Subcutaneous adipose tissue (tissue), 4 donors: ENCODE measurements around the gene NFATC1. TPM values are rescaled to one million over a fixed set of nuclear protein-coding genes. Genes with fewer than 3 reads are reported as not detected.

Experiments
- total RNA-seq, 4 donors: library from RNA; depleted of rRNA; stranded (reverse); fragments of >200 nt; gene quantifications; one replicate each; pipeline ENCODE4 v1.1.0, GENCODE V29; 2016
- TF ChIP-seq, protein P1 (sequence below): fragments of 450-650 bp; IDR thresholded peaks from one replicate; pipeline ENCODE4 v1.5.1; 2016; ENCODE audit warnings: low read depth, mild to moderate bottlenecking, control low read depth, antibody characterized with exemption, moderate library complexity

NFATC1 gene
- total RNA-seq, 4 donors from 2014 or later, result 9.8 to 17.2 (median 11.5) TPM

- TF ChIP-seq, protein P1, sequence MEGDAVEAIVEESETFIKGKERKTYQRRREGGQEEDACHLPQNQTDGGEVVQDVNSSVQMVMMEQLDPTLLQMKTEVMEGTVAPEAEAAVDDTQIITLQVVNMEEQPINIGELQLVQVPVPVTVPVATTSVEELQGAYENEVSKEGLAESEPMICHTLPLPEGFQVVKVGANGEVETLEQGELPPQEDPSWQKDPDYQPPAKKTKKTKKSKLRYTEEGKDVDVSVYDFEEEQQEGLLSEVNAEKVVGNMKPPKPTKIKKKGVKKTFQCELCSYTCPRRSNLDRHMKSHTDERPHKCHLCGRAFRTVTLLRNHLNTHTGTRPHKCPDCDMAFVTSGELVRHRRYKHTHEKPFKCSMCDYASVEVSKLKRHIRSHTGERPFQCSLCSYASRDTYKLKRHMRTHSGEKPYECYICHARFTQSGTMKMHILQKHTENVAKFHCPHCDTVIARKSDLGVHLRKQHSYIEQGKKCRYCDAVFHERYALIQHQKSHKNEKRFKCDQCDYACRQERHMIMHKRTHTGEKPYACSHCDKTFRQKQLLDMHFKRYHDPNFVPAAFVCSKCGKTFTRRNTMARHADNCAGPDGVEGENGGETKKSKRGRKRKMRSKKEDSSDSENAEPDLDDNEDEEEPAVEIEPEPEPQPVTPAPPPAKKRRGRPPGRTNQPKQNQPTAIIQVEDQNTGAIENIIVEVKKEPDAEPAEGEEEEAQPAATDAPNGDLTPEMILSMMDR, result no peak
These were observed 8.8 kb downstream of the NFATC1 start for GRCh38 chr18:79404567-79404910.

GRCh38 chr18:79405019-79405780 is 9.5 kb downstream of the NFATC1 start:
- TF ChIP-seq, protein P1, result no peak

DNA sequence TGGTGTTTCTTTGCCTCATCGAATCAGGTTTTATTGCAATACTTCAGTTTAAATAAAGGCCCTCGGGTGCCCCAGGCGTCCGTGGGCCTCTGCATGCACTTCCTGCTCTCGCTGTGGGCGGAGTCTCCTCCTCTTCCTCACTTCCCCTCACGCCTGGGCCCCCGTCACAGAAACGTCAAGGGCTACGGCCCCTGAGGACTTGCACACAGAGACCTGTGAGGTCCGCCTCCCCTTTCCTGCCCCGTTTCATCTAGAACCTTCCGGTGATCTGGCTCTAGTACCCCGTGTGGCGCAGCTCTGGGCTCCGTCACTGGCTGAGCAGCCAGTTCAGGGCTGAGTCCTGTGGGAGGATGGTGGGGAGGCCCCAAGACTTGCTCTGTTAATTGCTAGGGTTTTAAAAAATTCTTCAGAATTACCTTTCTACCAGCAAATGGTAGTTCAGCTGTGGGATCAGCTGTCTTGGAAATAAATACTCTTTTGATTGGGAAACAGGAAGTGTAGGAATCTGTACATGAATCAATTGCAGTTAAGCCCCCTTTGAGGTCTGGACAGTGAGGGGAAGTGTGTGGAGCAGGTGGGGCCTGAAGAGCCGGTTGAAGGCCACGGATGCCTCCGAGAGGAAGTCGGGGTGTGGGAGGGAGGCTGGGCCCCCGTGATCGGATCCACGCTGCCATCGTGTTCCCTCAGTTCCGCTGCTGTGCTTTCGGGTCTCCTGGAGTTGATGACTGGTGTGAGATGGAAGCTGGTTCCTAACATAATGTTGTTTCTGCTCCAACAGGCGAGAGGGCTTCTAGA is 10.2 kb downstream of the NFATC1 start:
- TF ChIP-seq, protein P1, result no peak

DNA sequence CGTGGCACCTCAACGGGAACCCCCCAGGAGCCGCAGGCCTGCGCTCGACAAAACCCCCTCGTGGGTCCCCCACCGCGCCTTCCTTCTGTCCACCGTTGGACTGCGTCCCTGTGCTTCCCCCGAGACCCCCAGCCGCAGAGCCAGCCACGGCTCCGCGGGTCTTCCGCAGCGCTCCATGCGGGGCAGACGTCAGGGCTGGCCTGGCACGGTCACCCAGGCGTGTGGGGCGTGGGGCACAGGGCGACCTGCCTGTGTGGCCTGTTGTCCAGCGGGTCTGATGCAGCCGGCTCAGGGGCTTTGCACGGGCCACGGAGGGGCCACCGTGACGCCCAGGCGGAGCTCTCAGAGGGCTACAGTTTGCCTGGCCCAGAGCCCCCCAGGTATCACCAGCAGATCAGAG is 11.0 kb downstream of the NFATC1 start:
- TF ChIP-seq, protein P1, result no peak

DNA sequence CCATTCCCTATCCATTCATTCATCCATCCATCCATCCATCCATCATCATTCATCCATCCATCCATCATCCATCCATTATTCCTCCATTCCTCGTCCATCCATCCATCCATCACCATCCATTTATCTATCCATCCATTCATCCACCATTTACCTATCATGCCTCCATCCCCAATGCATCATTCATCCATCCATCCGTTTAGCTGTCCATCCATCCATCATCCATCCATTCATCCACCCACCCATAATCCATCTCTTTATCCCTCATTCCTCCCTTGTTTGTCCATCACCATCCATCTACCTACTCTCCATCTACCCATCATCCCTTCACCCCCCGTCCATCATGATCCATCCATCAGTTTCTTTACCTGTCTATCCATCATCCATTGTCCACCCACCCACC is 13.6 kb downstream of the NFATC1 start:
- TF ChIP-seq, protein P1, result no peak

DNA sequence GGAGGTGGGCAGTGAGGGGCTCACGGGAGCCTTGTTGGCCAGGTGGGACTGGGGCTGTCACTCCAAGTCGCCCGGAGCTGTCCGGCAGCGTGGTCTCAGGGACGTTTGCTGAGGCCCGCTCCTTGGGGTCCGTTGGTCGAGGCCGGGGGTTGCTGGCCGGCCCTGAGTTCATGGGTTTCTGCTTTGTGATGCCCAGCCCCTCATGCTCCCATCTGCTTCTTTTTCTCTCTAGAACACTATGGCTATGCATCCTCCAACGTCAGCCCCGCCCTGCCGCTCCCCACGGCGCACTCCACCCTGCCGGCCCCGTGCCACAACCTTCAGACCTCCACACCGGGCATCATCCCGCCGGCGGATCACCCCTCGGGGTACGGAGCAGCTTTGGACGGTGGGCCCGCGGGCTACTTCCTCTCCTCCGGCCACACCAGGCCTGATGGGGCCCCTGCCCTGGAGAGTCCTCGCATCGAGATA is 14.5 kb downstream of the NFATC1 start:
- TF ChIP-seq, protein P1, result no peak
